GM18508 (cell line): ENCODE data around the gene ELMO1.

Experiments used
- ATAC-seq: cut with Tn5 transposase; IDR thresholded peaks from one replicate; pipeline ENCODE4 v1.9.1; 2021; ENCODE audit warnings: moderate number of reproducible peaks; ENCODE audit not compliant: insufficient read depth, unreplicated experiment

The ELMO1 gene

DNA sequence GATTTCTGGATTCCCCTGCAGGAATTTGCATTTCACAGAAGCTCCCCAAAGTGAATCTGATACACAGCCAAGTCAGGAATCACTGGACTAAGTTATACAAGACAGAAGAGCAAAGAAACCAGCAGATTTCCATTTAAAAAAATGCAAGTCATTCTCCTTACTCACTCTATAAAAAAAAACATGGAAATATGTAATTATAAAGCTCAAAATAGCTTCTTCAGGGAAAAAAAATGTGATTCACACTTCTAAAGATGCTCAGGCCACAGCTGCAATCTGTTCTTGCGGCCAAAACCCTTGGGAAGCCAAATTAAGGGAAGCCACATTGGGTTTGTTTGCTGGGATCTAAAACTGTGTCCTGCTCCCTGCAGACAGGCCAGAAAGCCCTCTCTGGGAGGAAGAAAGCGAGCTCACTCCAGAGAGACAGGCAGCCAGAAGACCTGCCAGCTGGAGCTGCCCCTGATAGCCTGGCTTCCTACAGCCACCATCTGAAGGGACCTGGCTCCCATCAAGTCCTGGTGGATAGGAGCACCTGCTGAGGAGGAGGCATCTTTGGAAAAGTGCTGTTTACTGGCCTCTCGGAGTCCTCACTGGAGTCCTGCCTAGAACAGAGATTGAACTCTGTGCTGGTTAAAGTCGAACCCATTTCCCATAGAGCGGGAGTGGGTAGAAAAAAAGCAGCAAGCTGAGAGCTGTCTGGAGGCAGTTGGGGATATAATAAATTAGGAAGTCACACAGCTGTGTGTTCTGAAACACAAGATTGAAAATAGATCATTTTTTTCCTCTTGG is 365.2 kb downstream of the ELMO1 start:
- ATAC-seq = no peak

DNA sequence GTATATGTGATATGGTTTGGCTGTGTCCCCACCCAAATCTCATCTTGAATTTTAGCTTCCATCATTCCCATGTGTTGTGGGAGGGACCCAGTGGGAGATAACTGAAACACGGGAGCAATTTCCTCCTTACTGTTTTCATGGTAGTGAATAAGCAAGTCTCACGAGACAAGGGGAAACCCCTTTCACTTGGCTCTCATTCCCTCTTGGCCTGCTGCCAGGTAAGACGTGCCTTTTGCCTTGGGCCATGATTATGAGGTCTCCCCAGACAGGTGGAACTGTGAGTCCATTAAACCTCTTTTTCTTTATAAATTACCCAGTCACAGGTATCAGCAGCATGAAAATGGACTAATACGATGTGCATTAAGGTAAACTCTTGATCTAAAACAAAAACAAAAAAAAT is 367.2 kb downstream of the ELMO1 start:
- ATAC-seq = no peak

DNA sequence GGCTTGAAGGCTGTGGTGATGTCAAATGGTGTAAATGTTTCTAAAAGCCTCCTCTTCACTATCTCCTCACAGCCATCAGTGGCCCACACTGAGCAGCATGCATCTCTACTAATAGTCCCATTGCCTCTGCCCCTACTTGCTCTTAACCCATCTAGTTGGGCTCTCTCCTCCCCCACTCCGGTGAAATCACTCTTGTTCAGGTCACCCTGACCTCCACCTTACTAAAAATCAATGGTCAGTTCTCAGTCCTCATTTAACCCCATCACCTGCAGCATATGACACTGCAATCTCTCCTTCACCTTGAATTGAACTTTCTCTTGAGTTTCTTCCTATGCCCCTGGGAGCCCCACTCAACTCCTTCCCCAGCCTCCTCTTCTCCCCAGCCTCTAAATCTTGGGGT is 369.2 kb downstream of the ELMO1 start:
- no peak for ATAC-seq

DNA sequence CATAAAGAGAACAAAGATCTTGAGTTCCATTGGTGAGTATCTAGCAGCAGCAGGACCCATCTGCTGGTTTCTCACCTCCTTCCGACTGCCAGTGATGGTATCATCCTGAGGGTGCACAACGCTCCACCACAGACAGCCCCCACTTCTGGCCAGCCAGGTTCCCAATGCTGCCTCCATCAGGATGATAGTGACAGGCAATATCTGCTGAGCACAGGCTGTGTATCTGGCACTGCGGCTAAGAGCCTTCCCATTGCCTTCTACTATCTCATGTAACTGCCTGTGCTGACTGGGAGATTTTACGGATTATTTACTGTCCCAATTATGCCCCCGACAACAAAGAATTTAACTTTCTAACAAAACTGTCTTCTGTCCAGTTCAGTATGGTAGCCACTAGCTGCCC is 372.0 kb downstream of the ELMO1 start:
- no peak for ATAC-seq

DNA sequence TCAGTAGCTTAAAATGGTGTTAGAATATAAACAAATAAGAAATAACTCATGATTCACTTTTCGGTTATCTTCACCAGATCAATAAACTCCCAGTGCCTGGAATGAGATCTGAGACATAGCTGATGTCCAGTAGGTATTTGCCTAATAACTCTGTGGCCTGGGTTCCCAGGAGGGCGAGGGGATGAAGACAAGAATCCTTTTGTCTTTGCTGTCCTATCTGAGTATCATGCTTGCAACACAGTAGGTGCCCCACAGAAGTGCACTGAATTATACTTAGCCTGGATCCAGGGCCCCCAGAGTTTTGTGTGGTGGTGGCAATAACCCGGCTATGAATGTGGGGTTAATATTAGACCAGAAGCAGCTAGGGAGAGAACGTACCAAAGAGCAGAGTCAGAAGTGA is 374.3 kb downstream of the ELMO1 start:
- no peak for ATAC-seq

DNA sequence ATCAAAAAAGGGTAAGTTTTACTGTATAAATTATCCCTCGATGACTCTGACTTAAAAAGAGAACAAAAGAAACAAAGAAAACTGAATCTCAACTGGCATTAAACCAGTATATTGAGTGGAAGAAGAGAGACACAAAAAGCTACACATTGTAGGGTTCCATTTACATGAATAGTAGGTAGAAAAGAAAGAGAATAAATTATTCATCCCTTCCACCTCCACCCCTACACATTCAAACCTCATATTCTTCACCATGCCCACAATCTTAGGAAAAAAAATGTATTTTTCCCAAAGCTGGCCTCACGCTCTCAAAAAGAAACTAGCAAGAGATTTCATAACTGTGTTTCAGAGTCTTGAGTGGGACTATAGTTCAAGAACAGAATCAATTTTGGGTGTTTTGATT is 377.5 kb downstream of the ELMO1 start:
- ATAC-seq = no peak

DNA sequence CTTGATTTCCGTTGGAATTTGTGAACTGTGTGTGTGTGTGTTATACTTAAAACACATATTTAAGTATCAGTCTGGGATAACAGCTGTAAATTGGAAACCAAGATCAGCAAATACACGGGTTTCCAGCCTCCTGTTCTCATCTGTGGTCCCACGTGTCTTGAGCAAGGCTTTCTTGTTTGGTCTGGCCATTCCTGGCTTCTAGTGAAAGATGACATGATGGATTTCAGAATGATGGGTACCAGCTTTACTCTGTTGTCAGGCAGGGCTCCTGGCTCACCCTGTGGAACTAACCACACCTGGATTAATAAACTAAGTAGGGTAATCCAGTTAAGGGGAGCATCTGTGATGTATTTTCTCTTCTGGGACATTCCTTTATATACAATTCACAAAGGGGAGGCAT is 378.2 kb downstream of the ELMO1 start:
- ATAC-seq = no peak

DNA sequence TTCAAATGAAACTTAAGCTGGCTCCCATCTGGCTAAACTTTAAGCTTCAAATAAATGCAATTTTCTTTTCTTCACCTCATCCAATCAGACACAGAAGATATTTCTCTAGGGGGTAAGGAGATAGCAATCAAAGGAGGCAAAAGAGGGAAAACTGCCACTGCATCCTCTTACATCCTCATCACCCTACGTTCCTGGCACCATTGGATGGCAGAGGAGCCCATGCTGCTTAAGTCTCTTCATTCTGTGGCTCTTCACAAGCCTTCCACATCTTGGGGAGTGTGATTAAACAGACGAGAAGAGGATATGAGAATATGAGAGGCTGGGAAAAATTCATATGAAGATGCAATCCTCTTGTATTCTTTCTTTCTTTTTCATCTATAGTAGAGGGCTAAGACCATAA is 378.6 kb downstream of the ELMO1 start:
- no peak for ATAC-seq

DNA sequence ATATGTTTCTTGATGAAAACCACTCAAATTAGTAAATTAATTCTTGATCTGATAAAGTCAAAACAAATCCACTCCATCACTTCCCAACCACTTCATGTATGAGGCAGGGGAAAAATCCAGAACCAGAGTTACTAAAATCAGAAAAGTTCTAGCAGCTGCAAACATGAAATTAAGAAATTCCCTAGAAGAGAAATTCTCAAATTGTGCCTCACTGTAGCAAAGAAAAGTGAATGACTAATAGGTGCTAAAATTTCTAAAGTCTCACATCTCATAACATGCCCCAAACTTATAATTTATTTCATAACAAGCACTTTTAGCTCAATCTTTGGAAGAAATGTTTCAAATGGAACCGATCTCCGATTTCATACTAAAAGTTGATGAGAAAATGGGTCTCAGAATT is 379.3 kb downstream of the ELMO1 start:
- no peak for ATAC-seq

DNA sequence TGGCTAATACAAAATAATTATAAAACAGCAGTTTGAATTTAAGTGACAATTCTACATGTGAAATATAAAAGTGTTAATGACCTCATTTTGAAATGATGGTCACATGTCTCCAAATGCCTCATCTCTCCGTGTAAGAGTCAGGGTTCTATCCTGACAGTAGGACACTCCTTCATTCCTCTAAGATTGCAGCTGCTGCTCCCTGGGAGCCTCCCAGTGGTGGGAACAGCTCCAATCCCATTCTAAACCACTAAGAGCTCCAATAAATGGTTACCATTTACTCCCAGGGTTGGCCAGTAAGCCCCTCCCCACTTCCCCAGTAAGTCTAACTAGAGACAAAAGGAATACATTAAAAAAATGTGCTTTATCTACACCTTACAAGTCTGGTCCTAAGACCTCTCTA is 379.8 kb downstream of the ELMO1 start:
- no peak for ATAC-seq

DNA sequence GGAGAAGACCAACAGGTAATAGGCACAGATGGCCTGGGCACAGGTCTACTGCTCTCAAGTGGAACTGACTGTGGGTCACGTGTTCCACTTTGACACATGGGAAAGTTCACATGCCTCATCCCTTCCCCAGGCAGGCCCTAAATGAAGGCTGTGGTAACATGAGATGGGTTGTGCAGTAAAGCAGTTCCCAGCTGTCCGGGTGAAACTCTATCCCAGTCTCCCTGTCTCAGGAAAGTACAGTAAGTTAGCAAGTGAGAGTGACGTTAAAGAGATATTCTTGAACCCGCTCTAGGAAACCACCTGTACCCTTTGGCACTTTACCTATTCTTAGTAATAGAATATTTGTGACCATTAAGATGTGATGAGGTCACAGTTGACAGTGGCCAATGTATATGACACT is 380.6 kb downstream of the ELMO1 start:
- no peak for ATAC-seq

DNA sequence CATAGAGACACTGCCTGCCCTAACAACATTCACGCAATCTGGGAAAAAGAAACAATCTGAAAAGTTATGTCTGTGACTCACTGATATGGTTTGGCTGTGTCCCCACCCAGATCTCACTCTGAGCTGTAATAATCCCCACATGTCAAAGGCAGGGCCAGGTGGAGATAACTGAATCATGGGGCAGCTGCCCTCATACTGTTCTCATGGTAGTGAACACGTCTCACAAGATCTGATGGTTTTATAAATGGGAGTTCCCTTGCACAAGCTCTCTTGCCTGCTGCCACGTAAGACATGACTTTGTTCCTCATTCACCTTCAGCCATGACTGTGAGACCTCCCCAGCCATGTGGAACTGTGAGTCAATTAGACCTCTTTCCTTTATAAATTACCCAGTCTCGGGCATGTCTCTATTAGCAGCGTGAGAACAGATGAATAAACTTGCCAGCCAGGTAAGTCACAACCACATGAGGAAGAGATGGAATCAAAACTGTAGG is 382.8 kb downstream of the ELMO1 start:
- ATAC-seq = no peak

DNA sequence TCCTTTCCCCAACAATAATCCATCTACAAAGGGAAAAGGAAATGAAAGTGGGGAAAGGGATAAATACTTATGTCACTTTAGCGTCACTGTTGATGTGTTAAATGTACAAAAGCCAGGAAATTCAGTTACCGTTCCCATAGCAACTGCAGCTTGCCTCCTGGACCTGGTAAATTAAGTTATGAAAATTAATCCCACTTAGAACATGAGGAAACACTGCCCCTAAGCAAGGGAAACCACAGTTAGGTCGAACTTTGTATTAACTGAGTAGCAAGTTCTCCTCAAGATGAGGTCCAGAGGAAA is 386.2 kb downstream of the ELMO1 start:
- no peak for ATAC-seq

DNA sequence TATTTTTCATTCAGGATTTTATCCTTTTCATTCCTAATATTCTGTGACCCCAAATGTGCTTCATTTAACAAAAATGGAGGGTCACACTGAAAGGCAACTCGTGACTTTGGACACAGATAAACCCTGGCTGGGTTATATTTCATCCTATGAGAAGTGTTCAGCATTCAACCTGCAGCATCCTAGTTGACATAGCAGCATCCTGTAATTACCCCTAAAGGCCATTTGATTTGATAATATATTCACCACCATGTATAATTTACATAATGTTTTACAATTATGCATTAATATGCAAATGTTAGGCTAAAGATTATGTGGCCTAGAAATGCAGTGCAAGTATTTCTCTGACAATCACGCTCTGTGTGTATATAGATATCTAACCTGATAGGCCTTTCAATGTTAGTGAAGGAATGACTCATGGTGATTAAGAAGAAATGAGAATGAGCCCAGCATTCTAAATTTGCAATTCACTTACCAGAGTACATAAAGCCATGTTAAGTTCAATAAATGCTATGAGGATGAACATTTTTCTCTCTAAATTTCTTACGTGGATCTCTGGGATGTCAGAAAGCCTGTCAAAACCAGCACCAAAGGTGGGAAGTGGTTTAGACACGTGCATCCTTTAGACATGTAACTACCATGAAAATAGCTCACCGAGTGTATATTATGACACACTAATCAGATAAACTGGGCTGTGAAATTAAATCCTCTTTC is 386.7 kb downstream of the ELMO1 start:
- no peak for ATAC-seq

DNA sequence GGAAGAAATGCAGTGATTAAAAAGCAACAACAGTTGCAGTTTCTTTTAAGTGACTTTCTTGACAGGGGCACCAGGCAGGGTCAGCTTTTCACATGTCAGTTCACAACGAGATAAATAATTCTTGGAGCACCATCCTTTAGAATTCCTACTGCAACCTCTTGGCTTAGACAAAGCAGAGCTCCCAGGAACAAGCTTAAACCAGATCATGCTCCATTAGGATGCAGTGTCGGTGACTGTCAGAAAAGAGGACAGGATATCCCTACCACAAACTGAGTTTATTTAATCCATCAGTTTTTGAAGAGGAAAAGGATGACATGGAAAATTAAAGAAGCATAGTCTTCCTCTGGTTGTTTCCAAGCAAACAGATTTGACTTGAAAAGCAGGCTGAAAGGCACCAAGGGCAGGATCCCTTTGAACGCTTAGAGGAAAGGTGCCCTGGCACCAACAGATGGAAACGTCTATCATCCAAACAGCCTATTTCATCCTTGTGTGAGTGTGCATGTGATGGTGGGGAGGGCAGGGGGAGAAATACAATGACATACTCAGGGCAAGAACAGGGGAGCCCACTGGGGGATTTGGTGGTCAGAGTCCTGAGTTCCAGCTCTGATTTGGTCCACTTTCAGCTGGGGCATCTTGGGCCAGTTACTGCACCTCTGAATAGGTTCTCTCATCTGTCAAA is 392.3 kb downstream of the ELMO1 start:
- no peak for ATAC-seq

DNA sequence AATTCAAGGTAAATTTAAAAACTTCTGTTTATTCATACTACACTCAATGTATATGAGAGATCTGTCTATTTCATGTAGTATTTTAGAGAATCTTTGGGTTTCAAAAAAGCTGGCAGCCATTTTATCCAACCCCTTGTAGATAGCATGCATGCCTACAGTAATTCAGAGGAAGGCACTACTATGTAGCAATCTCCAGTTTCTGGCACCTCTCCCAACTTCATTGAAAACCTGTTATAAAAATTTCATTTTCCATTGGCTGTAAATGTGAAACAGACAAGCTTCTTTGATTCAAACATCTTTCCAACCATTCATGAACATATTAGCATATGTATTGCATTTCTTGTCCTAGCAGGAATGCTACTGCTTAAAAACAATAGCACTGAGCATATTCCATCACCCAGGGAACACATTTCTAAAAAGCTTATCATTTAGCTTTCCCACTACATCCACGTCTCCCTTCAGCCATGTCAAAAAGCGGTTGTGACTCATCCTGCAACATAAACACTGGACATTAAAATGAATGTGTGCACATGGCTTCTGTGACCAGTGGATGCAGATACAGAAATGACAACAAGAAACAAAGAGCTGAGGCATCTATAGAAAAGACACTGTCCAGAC is 393.9 kb downstream of the ELMO1 start:
- no peak for ATAC-seq

DNA sequence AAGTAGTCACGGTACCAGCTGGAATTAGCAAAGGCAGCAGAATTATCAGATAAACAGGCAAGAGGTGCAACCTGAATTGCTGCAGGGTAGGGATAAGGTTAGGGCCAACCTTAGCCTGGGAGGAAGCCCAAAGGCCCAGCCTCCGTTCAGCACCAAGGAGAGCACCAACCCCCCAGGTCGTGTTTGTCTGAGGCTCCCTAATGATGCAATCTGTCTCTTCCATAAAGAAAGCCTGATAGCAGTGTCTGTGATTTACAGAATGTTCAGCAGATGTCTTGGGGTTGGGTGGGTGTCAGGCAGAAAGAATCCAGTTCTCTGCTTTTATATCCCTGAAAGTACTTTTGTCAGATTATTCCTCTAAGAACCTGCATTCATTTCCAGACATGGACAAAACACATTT is 396.0 kb downstream of the ELMO1 start:
- ATAC-seq = no peak

DNA sequence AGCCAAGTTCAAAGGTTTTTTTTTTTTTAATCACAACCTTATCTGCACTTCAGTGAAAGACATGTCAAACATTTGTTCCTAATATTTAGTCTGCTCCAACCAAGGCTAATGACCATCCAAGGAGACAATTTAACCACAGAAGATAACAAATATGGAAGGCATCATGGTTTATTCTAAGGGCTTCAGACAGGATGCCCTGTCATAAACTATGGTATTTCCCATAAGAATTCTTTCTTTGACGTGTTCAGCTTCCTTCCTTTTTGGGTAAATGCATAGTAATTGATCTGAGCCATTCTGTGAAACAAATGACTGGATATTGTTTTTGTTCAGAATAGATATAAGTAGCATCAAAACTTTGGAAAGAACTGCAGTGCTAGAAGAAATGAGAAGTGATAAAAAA is 397.9 kb downstream of the ELMO1 start:
- ATAC-seq = no peak

DNA sequence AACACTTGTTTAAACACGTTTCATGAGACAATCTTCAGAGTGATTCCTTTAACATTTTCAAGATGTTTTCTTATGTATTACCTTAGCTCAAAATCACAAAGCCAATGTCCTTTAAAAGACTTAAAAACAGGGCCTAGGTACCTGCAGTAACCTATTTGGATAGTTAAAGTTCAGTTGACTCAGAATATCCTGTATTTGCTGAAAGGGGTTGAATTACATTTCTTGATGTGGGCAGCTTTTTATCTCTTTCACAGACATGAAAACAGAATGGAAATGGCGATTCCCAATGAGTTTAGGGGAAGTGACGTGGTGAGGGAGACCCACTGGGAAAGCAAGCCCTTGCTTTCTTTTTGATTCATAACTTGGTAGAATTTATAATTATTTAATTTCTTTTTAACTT is 400.0 kb downstream of the ELMO1 start:
- no peak for ATAC-seq

DNA sequence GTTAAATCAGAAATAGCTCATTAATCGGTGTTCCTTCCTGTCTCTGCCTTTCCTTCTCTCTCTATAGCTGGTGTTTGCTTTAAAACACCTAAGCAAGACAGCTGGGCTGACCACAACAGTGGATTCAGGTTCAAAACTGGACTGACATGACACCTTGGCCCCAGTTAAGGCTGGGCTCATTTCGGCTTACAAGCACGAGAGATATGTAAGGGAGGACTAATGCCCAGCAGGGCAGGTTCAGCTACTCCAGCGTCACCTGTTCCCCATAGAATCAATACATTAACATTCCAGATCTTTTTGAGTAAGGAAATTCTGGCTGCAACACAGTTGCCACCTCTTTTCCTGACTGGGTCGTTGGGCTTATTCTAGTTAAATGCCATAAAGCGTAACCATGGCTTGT is 401.4 kb downstream of the ELMO1 start:
- no peak for ATAC-seq

DNA sequence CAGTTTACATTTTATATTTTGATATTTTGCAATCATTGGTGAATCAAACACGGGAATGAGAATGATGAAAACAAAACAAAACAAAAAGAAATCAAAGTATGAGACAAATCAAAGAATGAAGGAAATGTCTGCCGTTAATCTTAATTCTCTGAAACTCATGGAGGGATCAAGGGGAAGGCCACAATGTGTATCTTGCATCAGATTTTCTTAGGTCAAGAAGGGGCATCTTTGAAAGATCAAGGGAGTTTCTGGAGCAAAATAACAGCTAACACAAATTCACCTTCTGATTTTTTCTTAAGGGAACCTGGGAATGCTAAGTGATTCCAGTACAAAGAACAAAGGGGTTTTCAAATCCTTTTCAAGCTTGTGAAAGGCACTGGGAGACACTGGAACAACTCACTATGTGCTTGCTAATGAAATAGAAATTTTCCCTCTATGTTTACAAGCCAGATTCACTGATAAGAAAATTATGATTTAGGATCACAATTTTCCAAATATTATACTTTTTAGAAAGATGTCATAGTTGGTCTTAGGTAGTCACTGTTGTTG is 402.1 kb downstream of the ELMO1 start:
- ATAC-seq = no peak
